HK-2 (cell line): ENCODE data around the gene ZIC2.
"Not testable (repeated sequence)": the region's sequence is repeated elsewhere in the genome, so short reads cannot be mapped to it uniquely, and the experiment has no call there.

Source experiments
- DNase-seq: peaks from one replicate; pipeline ENCODE4 v3.0.0-alpha.2; 2018; ENCODE audit not compliant: unreplicated experiment

Gene ZIC2

DNA sequence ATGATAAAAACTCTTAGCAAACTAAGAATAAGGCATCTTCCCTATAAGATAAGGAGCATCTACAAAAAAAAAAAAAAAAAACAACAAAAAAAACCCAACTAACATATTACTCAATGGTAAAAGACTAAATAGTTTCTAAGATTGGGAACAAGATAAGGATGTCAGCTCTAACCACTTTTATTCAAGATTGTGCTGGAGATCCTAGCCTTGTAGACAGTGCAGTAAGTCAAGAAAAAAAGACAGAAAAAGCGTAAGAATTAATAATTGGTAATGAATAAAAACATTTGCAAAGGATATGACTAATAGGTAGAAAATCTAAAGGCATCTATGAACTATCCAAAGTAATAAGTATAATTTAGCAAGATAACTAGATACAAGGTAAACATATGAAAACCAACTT lies 33.0 kb downstream of the ZIC2 start:
- no peak for DNase-seq

DNA sequence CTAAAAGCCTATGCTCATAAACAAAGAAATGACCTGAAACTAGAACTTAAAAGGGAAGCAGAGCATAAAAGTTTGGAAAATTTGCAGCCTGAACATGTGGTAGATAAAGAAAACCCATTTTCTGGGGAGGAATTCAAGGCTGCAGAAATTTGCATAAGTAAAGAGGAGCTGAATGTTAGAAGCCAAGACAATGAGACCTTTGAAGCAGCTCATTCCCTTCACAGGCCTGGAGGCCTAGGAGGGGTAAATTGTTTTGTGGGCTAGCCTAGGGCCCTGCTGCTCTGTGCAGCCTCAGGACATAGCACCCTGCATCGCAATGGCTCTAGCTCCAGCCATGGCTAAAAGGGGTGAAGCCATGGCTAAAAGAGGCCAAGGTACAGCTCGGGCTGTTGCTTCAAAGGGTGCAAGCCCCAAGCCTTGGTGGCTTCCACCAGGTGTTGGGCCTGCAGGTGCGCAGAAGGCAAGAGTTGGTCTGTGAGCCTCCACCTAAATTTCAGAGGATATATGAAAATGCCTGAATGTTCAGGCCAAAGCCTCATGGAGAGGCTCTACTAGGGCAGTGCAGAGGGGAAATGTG lies 38.3 kb downstream of the ZIC2 start:
- no peak for DNase-seq

DNA sequence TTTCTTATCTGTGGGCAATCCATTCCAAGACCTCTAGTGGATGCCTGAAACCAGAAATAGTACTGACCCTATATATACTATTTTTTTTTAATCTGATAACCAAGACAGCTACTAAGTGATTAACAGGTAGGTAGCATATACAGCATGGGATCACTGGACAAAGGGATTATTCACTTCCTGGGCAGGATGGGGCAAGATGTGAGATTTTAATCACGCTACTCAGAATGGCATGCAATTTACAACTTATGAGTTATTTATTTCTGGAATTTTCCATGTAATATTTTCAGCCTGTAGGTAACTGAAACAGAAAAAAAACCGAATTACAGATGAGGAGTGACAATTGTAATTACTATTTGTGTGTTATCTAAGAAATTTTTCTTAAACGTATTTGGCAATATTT lies 41.2 kb downstream of the ZIC2 start:
- DNase-seq: no peak

DNA sequence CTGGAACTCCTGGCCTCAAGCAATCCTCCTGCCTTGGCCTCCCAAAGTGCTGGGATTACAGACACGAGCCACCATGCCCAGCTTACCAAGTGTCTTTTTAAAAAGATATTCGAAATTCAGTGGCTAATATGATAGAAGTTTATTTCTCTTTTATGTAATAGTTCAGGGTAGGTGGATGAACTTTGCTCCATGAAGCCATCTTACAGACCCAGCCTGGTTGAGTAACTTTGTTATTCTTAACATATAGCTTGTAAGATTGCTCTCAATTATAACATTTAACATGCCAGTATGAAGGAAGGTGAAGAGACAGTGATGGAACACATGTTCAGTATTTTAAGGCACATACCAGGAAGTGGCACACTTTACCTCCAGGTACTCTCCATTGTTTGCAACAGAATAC lies 42.4 kb downstream of the ZIC2 start:
- no peak for DNase-seq

DNA sequence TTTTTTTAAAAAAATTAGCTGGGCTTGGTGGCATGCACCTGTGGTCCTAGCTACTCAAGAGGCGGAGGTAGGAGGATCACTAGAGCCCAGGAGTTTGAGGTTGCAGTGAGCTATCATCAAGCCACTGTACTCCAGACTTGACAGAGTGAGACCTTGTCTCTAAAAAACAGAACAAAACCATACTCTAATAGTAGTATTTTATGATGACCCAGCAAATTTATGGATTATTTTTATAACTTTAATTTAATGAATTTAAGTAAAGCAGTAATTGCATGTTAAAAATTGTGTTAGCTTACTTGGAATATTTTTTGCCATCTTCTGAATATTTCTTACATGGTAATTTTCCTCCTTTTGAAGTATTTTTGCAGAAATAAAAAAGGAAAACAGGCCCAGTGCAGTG lies 48.3 kb downstream of the ZIC2 start:
- DNase-seq: no peak

DNA sequence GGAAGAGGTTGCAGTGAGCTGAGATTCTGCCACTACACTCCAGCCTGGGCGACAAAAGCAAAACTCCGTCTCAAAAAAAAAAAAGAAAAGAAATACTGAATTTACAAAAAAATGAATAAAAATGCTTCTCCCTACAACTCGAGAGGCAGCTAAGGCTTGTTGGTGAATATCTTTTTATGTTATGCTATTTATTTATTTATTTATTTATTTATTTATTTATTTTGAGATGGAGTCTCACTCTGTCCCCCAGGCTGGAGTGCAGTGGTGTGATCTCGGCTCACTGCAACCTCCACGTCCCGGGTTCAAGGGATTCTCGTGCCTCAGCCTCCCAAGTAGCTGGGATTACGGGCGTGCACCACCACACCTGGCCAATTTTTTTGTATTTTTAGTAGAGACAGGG lies 51.1 kb downstream of the ZIC2 start:
- not testable (repeated sequence) for DNase-seq

DNA sequence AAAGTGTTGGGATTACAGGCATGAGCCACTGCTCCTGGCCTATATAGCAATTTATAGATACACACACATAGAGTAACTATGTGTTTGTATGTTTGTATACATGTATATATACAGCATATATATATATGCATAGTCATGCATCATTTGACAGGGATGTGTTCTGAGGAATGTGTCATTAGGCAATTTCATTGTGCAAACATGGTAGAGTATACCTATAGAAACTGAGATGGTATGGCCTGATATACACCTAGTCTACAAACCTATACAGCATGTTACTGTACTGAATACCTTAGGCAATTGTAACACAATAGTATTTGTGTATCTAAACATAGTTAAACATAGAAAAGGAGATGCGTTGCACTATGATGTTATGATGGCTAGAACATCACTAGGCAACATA lies 54.4 kb downstream of the ZIC2 start:
- DNase-seq: no peak
